Muscle of leg (tissue), 11 donors: ENCODE results near the gene CCNK. TPM values are rescaled to one million over a fixed set of nuclear protein-coding genes. Genes with fewer than 3 reads are reported as not detected.

ENCODE experiments used
- DNase-seq: peaks from one replicate; pipeline ENCODE4 v3.0.0; 2013
- H3K27ac ChIP-seq: one replicate; pipeline ENCODE4 v1.5.1; 2013; ENCODE audit warnings: mild to moderate bottlenecking, low read length, control low read depth
- H3K27me3 ChIP-seq: one replicate; pipeline ENCODE4 v1.6.1; 2013; ENCODE audit warnings: low read length; ENCODE audit not compliant: control insufficient read depth, insufficient read depth
- H3K36me3 ChIP-seq: one replicate; pipeline ENCODE4 v1.6.1; 2013; ENCODE audit warnings: low read length; ENCODE audit not compliant: control insufficient read depth, insufficient read depth
- H3K4me1 ChIP-seq: one replicate; pipeline ENCODE4 v1.6.1; 2013; ENCODE audit warnings: low read length; ENCODE audit not compliant: control insufficient read depth, insufficient read depth
- H3K4me3 ChIP-seq: one replicate; pipeline ENCODE4 v1.5.1; 2013; ENCODE audit warnings: low read length, control low read depth
- H3K9me3 ChIP-seq: replicated peaks from 2 replicates; pipeline ENCODE4 v1.6.1; 2013; ENCODE audit warnings: low read depth, low read length; ENCODE audit not compliant: control insufficient read depth
- WGBS: methylation state at CpG from one replicate; pipeline ENCODE4 v1.1.5; 2013; ENCODE audit warnings: missing lambda C conversion rate; ENCODE audit not compliant: insufficient coverage; 5-methylcytosine and 5-hydroxymethylcytosine counted together
- polyA plus RNA-seq, 8 donors: library from polyadenylated mRNA; unstranded; fragments of 120-200 nt; gene quantifications; one replicate each; pipeline versions ENCODE4 v1.2.1 to v1.2.3, GENCODE V29; 2013; ENCODE audit warnings: inconsistent platforms in 1 of 8, low replicate concordance in 1 of 8; ENCODE audit not compliant: insufficient read length in 8 of 8, insufficient read depth in 1 of 8
- total RNA-seq: library from RNA; stranded (reverse); fragments of 120-200 nt; gene quantifications from one replicate; pipeline ENCODE4 v1.2.4, GENCODE V29; 2013

Gene CCNK
- total and polyA plus RNA-seq, 9 donors: 18.0 to 41.9 (median 35.1) TPM

DNA sequence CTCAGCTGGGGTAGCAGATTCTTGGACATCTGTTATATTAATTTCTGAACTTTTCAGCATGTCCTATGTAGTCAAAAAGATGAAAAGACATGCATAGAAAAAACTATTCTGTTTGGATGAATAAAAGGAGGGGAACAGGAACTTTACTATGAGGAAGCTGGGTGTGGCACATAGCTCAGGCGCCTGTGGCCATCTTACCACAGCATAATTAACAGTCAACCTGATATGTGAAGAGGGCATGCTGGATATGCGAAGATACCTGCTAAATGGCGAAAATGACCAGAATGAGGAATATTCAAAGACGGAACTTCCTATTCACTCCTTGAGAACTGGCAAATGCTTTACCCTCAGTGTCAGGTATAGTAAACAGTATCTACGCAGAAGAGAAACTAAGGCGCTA, 19.0 kb upstream of the CCNK start:
- Histone ChIP-seq H3K27ac (no peak overlapping the region), H3K4me1 (peaks cover 7% of the 10 kb centered on the region), H3K36me3 (peaks cover 51% of the 10 kb centered on the region), H3K4me3 (no peak overlapping the region), H3K9me3 (no peaks in the 10 kb centered on the region), H3K27me3 (no peaks in the 10 kb centered on the region)
- WGBS: no CpG with 5 or more reads among the region's 6 CpGs
- DNase-seq: no peak

DNA sequence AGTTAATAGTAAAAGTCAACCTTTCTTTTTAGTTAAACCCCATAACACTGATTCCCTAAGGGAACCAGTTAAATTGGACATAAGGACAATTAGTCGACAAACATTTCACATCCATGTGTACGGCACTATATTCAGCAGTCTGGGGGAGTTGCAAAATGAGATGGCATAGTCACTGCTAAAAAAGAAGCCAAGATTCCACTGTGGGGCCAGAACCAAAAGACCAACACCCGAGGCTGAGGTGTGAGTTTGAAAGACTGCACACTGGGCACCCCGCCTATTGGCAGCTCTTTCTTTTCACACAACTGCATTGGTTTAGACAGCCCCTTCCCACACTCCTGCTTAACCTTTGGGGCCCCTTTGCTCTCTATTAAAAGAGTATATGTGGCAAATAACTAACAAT, 17.2 kb upstream of the CCNK start:
- Histone ChIP-seq H3K27me3 (no peaks in the 10 kb centered on the region), H3K36me3 (peaks cover 42% of the 10 kb centered on the region), H3K9me3 (no peaks in the 10 kb centered on the region), H3K4me3 (no peak overlapping the region), H3K27ac (no peak overlapping the region), H3K4me1 (peaks cover 21% of the 10 kb centered on the region)
- WGBS: 20% methylated on average over 1 of the region's 4 CpGs
- no peak for DNase-seq

DNA sequence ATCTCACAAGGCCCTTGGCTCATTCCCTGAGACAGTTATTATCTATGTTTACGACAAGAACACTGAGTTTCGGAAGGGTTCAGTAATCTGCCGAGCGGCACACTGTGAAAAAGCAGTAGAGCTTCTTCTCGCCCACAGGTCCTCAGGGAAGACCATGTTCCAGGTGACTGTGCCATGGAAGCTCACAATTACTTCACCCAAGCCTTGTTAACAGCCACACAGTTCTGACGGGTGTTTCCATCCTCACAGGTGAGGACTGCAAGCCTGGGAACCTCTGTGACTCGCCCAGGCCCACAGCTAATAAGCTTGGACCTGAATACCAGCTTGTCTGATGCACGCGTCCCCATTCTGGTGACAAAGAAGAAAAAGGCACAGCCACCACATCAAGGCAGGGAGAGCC, 15.9 kb upstream of the CCNK start:
- peaks cover 23% of the 10 kb centered on the region for H3K4me1 ChIP-seq
- H3K36me3 ChIP-seq: peaks cover 37% of the 10 kb centered on the region
- no peak overlapping the region for H3K4me3 ChIP-seq
- no peaks in the 10 kb centered on the region for H3K27me3 ChIP-seq
- H3K27ac ChIP-seq: no peak overlapping the region
- 99% methylated on average over 9 of the region's 9 CpGs for WGBS
- H3K9me3 ChIP-seq: no peaks in the 10 kb centered on the region
- no peak for DNase-seq

DNA sequence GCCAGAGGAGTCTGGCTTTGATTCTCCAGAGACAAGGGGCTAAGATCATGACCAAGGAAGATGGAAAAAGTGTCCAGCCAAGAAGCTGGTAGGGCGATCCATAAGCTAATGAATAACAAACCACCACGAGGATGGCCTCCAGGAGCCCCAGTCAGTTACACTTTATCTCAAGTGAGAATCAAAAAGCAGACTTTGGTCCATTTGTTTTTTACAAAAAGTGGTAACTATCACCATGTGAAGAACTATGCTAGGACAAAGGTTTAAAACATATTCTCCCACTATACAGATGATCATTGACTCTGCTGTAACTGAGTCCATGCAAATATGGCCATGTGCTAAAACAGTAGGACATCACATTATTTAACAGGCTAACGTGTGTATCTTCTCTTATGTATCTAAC, 14.5 kb upstream of the CCNK start:
- 100% methylated on average over 1 of the region's 3 CpGs for WGBS
- peaks cover 23% of the 10 kb centered on the region for H3K4me1 ChIP-seq
- no peaks in the 10 kb centered on the region for H3K9me3 ChIP-seq
- no peak overlapping the region for H3K4me3 ChIP-seq
- no peak for DNase-seq
- no peak overlapping the region for H3K27ac ChIP-seq
- peaks cover 31% of the 10 kb centered on the region for H3K36me3 ChIP-seq
- no peaks in the 10 kb centered on the region for H3K27me3 ChIP-seq

DNA sequence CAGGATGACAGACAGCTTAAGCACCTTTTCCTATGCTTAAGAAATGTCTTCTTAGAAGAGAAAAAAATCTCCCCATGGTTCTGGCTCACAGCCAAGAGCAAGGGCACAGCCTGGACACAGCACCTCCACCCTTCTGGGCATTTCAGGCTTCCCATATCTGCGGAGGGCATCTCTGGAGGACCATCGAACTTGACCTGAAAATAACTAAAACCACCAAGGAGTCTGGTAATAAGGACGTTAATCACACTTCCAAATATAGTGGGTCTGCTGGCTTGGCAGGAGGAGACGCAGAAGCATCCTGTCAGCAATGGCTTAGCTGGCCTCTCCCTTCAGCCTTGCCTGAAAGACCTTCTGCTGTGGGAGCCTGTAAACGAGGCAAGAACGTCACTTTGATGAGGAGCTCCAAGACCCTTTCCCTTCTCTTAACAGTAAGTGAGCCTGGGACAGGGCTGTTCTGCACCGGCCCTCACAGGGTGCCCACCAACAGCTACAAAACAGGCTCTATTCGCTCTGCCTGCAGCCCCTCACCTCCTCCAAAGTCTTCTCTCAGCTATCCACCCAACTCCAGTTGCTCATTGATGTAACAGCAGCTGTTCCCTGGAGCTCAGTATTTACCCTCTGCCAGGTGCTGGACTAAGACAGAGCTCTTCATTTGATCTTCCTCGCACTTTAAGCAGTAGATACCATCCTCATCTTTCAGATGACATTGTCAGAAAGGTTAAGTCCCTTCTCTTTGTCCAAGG, 13.7 kb upstream of the CCNK start:
- Histone ChIP-seq H3K36me3 (peaks cover 24% of the 10 kb centered on the region), H3K4me1 (peaks cover 23% of the 10 kb centered on the region), H3K4me3 (no peak overlapping the region), H3K27me3 (no peaks in the 10 kb centered on the region), H3K27ac (peak overlapping the region; percentile 54), H3K9me3 (no peaks in the 10 kb centered on the region)
- WGBS: 57% methylated on average over 6 of the region's 9 CpGs
- peak; percentile 56 for DNase-seq

DNA sequence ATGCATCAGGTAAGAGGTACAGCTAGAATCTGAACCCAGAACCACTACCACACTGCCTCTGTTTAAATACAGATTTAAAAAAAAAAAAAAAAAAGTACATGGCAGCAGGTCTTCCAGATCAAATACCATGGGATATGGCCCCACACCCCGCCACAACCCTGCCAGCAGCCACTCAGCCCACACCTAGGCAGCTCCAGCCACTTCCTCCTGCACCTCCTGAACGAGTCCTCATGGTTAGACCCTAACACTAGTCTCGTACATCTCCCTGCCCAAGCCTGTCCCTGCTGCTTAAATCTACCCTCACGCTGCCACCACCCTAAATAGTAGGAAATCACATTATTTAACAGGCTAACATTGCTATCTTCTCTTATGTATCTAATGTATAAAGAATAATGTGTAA, 13.1 kb upstream of the CCNK start:
- H3K36me3 ChIP-seq: peaks cover 21% of the 10 kb centered on the region
- H3K4me1 ChIP-seq: peaks cover 23% of the 10 kb centered on the region
- 80% methylated on average over 2 of the region's 4 CpGs for WGBS
- peak overlapping the region; percentile 44 for H3K27ac ChIP-seq
- H3K9me3 ChIP-seq: no peaks in the 10 kb centered on the region
- no peak for DNase-seq
- no peaks in the 10 kb centered on the region for H3K27me3 ChIP-seq
- H3K4me3 ChIP-seq: no peak overlapping the region

DNA sequence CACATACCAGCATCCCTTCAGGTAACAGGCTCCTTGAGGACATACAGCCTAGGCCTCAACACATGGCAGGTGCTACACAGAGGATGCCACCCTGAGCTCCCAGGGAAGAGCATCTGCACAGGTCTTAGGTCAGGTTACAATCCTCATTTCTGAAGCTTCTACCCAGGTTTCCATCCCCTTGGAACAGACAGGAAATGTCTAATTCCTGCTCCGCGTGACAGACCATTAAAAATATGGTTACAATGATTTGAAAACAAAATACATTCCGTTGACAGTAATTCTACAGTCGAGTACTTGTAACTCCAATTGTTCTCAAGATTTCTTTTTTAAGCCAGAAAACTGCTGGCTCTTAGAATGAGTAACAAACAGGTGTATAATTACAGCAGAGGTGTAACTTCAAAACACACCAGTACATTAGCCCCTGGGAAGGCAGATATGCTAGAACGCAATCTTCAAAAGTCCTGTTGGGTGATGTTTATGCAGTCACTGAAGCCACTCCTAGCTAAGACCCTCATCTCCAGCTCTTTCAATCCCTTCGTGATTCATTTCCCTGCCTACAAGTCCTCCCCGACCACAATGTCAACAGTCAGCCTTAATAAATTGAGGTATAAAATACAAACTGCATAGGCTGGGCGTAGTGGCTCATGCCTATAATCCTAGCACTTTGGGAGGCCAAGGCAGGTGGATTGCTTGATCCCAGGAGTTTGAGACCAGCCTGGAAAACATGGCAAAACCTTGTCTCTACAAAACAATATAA, 12.2 kb upstream of the CCNK start:
- H3K4me3 ChIP-seq: no peak overlapping the region
- peaks cover 16% of the 10 kb centered on the region for H3K36me3 ChIP-seq
- H3K4me1 ChIP-seq: peaks cover 23% of the 10 kb centered on the region
- no peaks in the 10 kb centered on the region for H3K27me3 ChIP-seq
- WGBS: no CpG with 5 or more reads among the region's 8 CpGs
- no peak overlapping the region for H3K27ac ChIP-seq
- no peaks in the 10 kb centered on the region for H3K9me3 ChIP-seq
- DNase-seq: no peak

DNA sequence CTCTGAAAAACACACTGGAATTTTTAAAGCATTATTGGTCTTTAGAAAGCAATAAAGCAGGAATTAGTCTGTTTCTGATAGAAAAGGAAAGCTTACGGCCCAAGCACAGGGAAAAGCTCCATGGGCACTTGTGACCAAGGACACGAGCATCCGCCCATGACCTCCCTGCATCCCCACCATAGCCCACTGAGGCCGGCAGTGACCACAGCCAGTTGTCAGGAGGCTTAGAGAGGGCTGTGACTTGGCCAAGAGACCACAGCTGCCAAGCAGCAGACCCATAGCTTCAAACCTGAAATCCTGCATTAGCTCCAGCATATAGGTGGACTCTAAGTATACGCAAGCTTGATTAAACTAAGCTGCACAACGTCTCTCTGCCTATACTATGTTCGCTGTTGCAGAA, 9.5 kb upstream of the CCNK start:
- H3K4me3 ChIP-seq: no peak overlapping the region
- H3K36me3 ChIP-seq: no peaks in the 10 kb centered on the region
- no peak overlapping the region for H3K27ac ChIP-seq
- WGBS: 76% methylated on average over 4 of the region's 7 CpGs
- H3K9me3 ChIP-seq: no peaks in the 10 kb centered on the region
- no peaks in the 10 kb centered on the region for H3K27me3 ChIP-seq
- DNase-seq: no peak
- H3K4me1 ChIP-seq: peaks cover 18% of the 10 kb centered on the region

DNA sequence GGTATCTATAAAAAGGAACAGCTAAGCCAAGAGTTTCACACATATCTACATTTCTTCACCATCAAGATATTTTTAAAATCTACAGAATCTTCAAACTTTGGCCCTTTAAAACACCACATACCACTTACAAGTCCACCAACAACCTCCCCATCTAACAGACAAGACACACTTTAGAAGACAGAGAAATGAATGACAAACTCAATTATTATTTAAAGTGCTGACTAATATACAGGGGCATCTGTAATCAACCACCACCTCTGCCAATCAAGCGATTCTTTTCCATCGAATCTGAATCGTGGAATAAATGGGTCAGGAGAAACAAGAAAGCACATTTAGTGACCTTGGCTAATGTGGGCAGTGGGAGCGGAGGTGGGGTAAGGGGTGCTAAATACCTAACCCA, 8.3 kb upstream of the CCNK start:
- no CpG with 5 or more reads among the region's 4 CpGs for WGBS
- H3K27me3 ChIP-seq: no peaks in the 10 kb centered on the region
- DNase-seq: no peak
- H3K9me3 ChIP-seq: no peaks in the 10 kb centered on the region
- H3K36me3 ChIP-seq: no peaks in the 10 kb centered on the region
- H3K4me1 ChIP-seq: peaks cover 9% of the 10 kb centered on the region
- no peak overlapping the region for H3K27ac ChIP-seq
- no peak overlapping the region for H3K4me3 ChIP-seq

DNA sequence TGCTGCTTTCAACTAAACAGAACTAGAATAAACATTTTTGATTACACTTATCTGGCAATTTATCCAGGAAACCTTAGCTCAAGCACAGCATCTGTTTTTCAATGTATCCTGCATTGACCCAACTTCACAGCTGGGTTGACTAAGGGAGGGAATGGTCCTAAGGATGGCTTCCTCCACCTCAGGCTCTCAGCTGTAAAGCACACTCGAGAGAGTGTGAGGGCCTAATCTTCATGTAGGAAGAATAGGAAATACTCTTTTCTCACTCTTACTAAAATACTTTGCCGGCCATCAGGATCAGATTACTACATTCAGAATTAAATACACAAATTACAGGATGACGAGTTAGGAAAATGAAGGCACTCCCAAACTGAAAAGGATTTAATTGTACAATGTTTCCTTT, 7.8 kb upstream of the CCNK start:
- no peaks in the 10 kb centered on the region for H3K36me3 ChIP-seq
- WGBS: no CpG with 5 or more reads among the region's 3 CpGs
- no peak overlapping the region for H3K27ac ChIP-seq
- no peaks in the 10 kb centered on the region for H3K27me3 ChIP-seq
- H3K4me3 ChIP-seq: no peak overlapping the region
- no peak for DNase-seq
- H3K4me1 ChIP-seq: peaks cover 6% of the 10 kb centered on the region
- no peaks in the 10 kb centered on the region for H3K9me3 ChIP-seq
